GM11168 (cell line): ENCODE results near the gene SMARCAL1.

Experiments used
- in situ Hi-C: fragments of 300-500 bp; cut with MboI; formaldehyde crosslinking; loops from one replicate; pipeline ENCODE4 v1.12.0; 2022; ENCODE audit warnings: low sequenced_read_pairs; ENCODE audit not compliant: unreplicated experiment

Gene SMARCAL1

DNA sequence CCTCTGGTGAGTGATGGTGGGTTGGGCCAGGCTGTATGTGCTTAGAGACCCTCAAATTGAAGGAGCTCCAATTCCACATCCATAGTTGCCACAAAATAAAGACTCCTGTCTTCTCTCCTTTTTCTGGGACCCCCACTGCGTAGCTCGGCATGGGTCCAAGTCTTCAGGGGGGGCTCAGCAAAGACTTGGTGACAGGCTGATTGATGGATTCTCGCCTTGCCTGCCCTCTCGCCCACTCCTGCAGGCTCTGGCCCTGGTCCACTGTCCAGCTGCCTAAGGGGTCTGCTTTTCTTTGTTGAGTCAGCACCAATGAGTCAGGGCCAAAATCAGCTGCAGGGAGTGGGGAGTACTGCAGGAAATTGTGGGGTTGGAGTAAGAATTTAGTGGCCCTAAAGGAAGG lies 107.8 kb downstream of the SMARCAL1 start:
- in situ Hi-C loops = no loop called here

DNA sequence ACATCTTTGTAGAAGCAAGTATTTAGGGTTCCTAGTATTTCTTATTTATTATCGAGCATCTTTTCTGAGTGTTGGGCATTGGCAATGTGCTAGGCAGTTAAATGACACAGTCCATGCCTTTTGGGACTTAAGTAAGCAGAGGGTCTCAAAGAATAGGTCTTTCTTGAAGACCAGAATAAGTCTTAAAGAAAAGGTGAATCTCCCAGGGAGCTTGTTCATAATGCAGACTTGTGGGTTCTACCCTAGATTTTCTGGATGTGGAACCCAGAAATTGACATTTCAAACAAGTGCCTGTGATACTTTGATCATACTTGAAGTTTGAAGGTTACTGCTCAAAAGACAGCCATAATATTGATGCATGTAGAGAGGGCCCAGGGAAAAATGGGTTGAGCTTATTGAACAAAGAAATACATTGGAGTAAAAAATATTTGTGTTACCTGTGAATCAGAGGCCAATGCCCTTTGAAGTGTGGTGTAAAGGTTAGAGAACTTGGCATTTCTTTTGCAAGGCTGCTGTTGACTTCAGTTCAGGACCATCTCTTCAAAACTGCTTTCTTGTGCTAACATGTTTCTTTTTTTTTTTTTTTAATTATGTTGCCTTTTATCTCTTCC lies 110.7 kb downstream of the SMARCAL1 start:
- in situ Hi-C loops = no loop called here

- in situ Hi-C loops = no loop called here
Measured at GRCh38 chr2:216525972-216526371, 113.7 kb downstream of the SMARCAL1 start.

- in situ Hi-C loops = no loop called here
Measured at GRCh38 chr2:216526939-216527338, 114.7 kb downstream of the SMARCAL1 start.

DNA sequence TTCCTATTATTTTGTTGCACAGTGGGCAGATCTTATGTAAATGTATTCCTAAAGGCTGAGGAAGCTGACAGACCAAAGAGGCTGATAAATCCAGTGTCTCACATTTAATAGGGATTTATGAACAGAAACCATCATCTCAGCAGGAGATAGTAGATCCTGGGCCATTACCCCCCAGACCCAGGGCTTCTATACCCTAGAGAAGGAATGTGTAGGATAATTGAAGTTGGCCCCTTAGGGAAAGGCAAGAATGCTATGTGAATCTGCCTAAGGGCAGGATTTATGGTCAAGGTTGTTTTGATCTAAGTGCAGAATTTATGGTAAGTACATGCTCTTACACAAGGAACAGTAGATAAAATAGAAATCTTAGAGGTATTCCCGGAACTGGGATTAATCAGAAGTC lies 115.3 kb downstream of the SMARCAL1 start:
- in situ Hi-C loops = no loop called here

GRCh38 chr2:216532562-216532961 lies 120.3 kb downstream of the SMARCAL1 start:
- in situ Hi-C loops = no loop called here
